ENCODE measurements around the gene A4GALT. TPM values are rescaled to one million over a fixed set of nuclear protein-coding genes. Genes with fewer than 3 reads are reported as not detected.

A4GALT gene
- 18.1 to 27.6 TPM (median 23.4 TPM) in 5 replicates for total RNA-seq (2022; extraction: Qiagen RNA extraction)

GRCh38 chr22:42720263-42721044 is at the start of gene A4GALT:
Gene A4GALT, minus strand, starts transcription at chr22:42720870. Its CDS starts 26,919 bp downstream, at chr22:42693951.

GRCh38 chr22:42649246-42650099 is 71.2 kb downstream of the A4GALT start, which contains the start of gene CYB5R3:
Gene CYB5R3, minus strand, starts transcription at chr22:42649392. Its CDS starts 77 bp downstream, at chr22:42649315.

Other genes with a start within 250 kb of the A4GALT start
- 51.3 to 60.7 TPM (median 55.5 TPM) in 5 replicates for gene RRP7A, start 201.1 kb downstream of the A4GALT start, total RNA-seq (2022; extraction: Qiagen RNA extraction)
- 0.18 to 0.50 TPM (median 0.24 TPM) in 4 of 5 replicates, not detected in the other for gene SERHL2, start 166.9 kb downstream of the A4GALT start, total RNA-seq (2022; extraction: Qiagen RNA extraction)
- 38.0 to 42.2 TPM (median 40.7 TPM) in 5 replicates for gene POLDIP3, start 106.0 kb downstream of the A4GALT start, total RNA-seq (2022; extraction: Qiagen RNA extraction)
- not detected in 5 replicates for gene ATP5MGL, start 80.3 kb downstream of the A4GALT start, total RNA-seq (2022; extraction: Qiagen RNA extraction)
- gene CYB5R3, start 71.5 kb downstream of the A4GALT start, total RNA-seq (2022; extraction: Qiagen RNA extraction) = 98.2 to 129 TPM (median 119 TPM) in 5 replicates
- gene ARFGAP3, start 136.4 kb upstream of the A4GALT start, total RNA-seq (2022; extraction: Qiagen RNA extraction) = 19.1 to 28.5 TPM (median 23.5 TPM) in 5 replicates

Measured in A549 treated with Hydrocortisone at 1 μM for 4 hours (cell line).